Choroid plexus epithelial cell (primary cell): Measurements from ENCODE around the gene PACSIN3.

Experiments
- DNase-seq: peaks from one replicate; pipeline ENCODE4 v3.0.0-alpha.2; 2010; ENCODE audit warnings: low read depth
- H3K4me3 ChIP-seq: 2 replicates; pipeline ENCODE4 v1.5.1; 2011; ENCODE audit warnings: low read depth, mild to moderate bottlenecking, control low read depth, low read length, moderate library complexity
- CTCF ChIP-seq: conservative IDR thresholded peaks from 2 replicates; pipeline ENCODE4 v1.5.1; 2011; ENCODE audit warnings: low read depth, mild to moderate bottlenecking, control low read depth, inconsistent platforms, low read length, moderate library complexity

Gene PACSIN3

DNA sequence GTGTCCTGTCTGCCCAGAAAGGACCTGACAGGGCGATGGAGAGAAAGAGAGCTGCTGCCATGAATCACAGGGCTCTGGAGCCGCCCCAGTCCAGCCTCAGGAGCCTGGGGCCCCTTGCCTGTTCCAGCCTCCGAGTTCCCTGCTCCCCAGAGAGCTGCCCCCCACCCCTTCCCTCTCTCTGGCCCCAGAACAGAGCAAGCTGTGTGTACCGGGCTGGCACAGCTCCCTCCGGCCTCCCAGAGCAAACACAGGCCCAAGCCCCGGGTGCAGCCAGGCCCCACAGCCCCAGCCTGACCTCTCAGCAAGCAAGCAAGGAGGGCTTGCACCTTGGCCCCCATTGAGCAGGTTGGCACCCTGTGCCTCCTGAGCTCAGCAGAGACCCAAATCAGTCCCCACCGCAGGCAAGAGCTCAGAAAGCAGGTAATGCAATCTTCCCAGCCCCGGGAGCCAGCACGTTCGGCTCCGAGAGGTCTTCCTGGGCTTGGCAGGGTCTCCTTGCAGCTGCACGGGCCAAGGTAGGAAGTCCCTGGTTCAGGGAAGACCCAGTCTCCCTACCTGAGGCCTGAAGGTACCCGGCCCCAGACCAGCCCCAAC lies 1.4 kb downstream of the PACSIN3 start:
- peak overlapping the region; percentile 62 for H3K4me3 ChIP-seq
- DNase-seq = no peak

DNA sequence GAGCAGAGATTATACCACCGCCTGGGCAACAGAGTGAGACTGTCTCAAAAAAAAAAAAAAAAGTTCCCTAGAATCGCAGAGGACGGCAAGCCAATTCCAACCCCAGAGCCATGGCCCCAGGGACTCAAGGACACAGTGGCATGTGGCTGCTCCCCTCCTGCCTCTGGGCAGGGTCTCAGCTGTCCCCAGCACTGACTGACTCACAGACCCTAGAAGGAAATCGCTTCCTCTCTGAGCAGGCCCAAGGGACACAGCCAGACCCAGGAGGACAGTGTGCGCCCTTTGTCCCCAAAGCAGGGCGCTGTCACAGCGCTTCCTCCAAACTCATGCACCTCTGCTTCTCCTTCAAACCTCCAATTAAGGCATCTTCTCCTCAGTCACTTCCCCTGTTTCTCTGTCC lies 2.3 kb downstream of the PACSIN3 start:
- DNase-seq = no peak
- no peak overlapping the region for H3K4me3 ChIP-seq
- no peak for TF ChIP-seq CTCF

More for the DNA sequence above, 1.4 kb downstream of the PACSIN3 start:
- no peak for TF ChIP-seq CTCF

DNA sequence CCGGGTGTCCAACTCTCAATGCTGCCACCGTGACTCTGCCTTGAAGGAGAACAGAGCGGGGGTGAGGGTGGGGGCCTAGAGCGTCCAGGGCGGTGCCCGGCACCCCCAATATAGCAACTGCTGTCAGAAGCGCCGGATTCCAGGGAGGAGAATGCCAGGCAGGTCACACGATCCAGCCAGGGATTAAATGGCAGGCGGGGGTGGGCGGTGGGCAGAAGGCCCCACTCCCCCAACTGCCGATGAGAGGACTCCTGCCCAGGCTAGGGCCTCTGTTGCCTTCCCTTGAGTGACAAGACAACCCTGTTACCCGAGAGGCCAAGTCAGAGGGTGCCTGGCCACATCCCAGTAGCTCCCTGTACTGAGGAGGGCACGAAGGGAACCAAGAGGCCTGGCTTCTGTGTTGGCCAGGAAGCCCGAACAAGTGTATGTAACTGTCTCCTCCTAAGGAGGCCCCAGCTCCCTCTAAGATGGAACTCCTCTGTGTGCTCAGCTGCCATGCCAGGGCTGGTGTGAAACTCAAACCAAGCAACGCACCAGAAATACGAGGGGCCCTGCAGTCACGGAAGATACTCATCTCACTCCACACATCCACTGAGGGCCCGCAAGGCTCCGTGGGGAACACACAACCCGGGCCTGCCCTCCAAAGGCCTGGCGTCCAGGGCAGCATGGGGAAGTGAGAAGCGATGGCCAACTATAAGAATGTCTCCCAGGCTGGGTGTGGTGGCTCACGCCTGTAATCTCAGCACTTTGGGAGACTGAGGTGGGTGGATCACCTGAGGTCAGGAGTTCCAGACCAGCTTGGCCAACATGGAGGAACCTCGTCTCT lies 3.0 kb downstream of the PACSIN3 start:
- TF ChIP-seq CTCF = no peak
- no peak for DNase-seq
- H3K4me3 ChIP-seq = no peak overlapping the region

- no peak for TF ChIP-seq CTCF
- DNase-seq = no peak
- no peak overlapping the region for H3K4me3 ChIP-seq
These were observed 3.9 kb downstream of the PACSIN3 start for GRCh38 chr11:47182380-47182779.

GRCh38 chr11:47181271-47181670 lies 5.0 kb downstream of the PACSIN3 start:
- H3K4me3 ChIP-seq = no peak overlapping the region
- TF ChIP-seq CTCF = no peak
- DNase-seq = no peak

GRCh38 chr11:47180006-47180787 lies 6.0 kb downstream of the PACSIN3 start:
- DNase-seq = no peak
- no peak for TF ChIP-seq CTCF
- no peak overlapping the region for H3K4me3 ChIP-seq
